GM18526 (cell line): ENCODE results near the gene PHF21A.

Experiments used
- POLR2A ChIP-seq: IDR thresholded peaks from 3 replicates; pipeline ENCODE4 v1.6.1; 2011; ENCODE audit not compliant: insufficient read length; ENCODE audit errors: extremely low read depth

PHF21A gene

GRCh38 chr11:45892856-45893255 is 228.4 kb downstream of the PHF21A start:
- TF ChIP-seq POLR2A = no peak

- no peak for TF ChIP-seq POLR2A
Measured at GRCh38 chr11:45890886-45891550, 230.2 kb downstream of the PHF21A start.

GRCh38 chr11:45889966-45890365 is 231.3 kb downstream of the PHF21A start:
- no peak for TF ChIP-seq POLR2A

GRCh38 chr11:45889555-45889954 is 231.7 kb downstream of the PHF21A start:
- TF ChIP-seq POLR2A = no peak

- TF ChIP-seq POLR2A = no peak
Measured at GRCh38 chr11:45887587-45887986, 233.7 kb downstream of the PHF21A start.

- no peak for TF ChIP-seq POLR2A
Measured at GRCh38 chr11:45886816-45887520, 234.3 kb downstream of the PHF21A start.

GRCh38 chr11:45885921-45886721 is 235.1 kb downstream of the PHF21A start:
- TF ChIP-seq POLR2A = no peak

GRCh38 chr11:45885274-45885920 is 235.9 kb downstream of the PHF21A start, which contains the start of gene MAPK8IP1:
Gene MAPK8IP1 (plus strand): TSS chr11:45885651. CDS start chr11:45885821, 170 bp downstream.
- TF ChIP-seq POLR2A = no peak

GRCh38 chr11:45884596-45885185 is 236.6 kb downstream of the PHF21A start:
- TF ChIP-seq POLR2A = no peak
